Activated naive CD8-positive, alpha-beta T cell (primary cell): ENCODE measurements around the gene DTX3.

Source experiments
- H3K27ac Mint-ChIP-seq: one replicate; pipeline ENCODE4 v1.8.0; 2021; ENCODE audit warnings: mixed read lengths
- H3K27me3 Mint-ChIP-seq: one replicate; pipeline ENCODE4 v1.8.0; 2021; ENCODE audit warnings: mixed read lengths
- H3K36me3 Mint-ChIP-seq: one replicate; pipeline ENCODE4 v1.8.0; 2021; ENCODE audit warnings: mixed read lengths
- H3K4me1 Mint-ChIP-seq: one replicate; pipeline ENCODE4 v1.8.0; 2021; ENCODE audit warnings: low read depth, mixed read lengths
- H3K4me3 Mint-ChIP-seq: one replicate; pipeline ENCODE4 v1.8.0; 2021; ENCODE audit warnings: mild to moderate bottlenecking, mixed read lengths
- H3K9me3 Mint-ChIP-seq: one replicate; pipeline ENCODE4 v1.8.0; 2021; ENCODE audit warnings: low read depth, mixed read lengths

DTX3 gene

DNA sequence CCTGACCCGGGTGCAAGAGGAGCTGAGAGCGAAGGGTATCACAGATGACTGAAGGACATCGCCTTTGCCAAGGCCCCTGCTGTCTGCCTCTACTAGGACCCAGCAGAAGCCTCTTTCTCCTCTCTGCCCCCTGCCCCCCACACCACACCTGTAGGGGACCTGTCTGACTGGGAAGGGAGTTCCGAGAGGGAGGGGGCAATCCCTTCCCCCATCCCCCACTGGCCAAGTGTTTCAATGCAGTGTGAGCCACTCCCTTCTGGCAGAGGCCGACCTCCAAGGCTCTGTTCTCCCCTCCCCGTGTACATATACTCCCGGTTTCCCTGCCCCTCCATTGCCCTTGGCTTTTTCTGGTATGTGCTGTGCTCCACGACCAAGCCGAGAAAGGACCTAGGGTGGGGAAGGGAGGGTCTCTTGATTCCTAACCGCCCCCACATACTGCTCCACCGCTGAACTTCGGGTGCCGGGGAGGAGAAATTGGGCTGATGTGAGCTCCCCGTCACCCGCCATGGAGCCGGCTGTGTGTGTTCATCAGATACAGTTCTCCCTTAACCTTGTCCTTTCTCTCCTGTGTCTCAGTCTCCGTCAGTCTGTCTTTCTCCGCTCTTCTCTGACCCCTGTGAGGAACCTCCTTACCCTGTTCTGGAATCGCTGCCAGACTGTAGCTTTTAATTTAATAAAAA is 4.6 kb downstream of the DTX3 start:
- no peak overlapping the region for H3K27ac Mint-ChIP-seq
- peaks cover 24% of the 10 kb centered on the region for H3K4me1 Mint-ChIP-seq
- H3K36me3 Mint-ChIP-seq: no peaks in the 10 kb centered on the region
- no peak overlapping the region for H3K4me3 Mint-ChIP-seq
- no peaks in the 10 kb centered on the region for H3K27me3 Mint-ChIP-seq
- no peaks in the 10 kb centered on the region for H3K9me3 Mint-ChIP-seq

GRCh38 chr12:57609781-57610553 is 5.3 kb downstream of the DTX3 start:
- Mint-ChIP-seq H3K27me3 (no peaks in the 10 kb centered on the region), H3K4me3 (peak overlapping the region; percentile 81), H3K4me1 (peaks cover 21% of the 10 kb centered on the region), H3K27ac (no peak overlapping the region), H3K9me3 (no peaks in the 10 kb centered on the region), H3K36me3 (no peaks in the 10 kb centered on the region)

DNA sequence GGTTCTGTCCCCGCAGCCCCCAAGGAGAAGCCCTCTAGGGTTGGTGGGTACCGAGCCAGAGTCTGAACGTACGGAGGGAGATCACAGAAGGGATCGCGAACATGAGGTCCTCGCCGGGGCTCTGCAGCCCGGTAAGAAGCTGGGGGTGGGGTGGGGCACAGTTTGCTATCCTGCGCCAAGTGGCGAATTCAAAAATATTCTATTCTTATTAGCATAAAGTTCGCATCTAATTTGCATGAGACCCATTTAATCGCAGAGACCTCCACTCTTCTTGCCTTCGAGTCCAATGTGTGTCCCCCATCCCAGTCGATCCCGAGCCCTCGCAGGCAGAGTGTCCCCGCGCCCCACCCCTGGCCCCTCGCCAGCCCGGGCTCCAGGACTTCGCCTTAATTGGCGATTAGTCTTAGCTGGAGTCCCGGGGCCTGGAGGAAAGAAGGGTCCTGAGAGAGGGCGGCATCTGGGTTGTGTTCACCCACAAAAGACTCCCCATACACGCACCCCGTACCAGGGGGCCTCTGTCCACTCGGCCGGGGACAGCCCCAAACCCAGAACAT is 6.0 kb downstream of the DTX3 start:
- Mint-ChIP-seq H3K4me3 (peak overlapping the region; percentile 81), H3K4me1 (peaks cover 15% of the 10 kb centered on the region), H3K27me3 (no peaks in the 10 kb centered on the region), H3K9me3 (no peaks in the 10 kb centered on the region), H3K36me3 (no peaks in the 10 kb centered on the region), H3K27ac (no peak overlapping the region)

DNA sequence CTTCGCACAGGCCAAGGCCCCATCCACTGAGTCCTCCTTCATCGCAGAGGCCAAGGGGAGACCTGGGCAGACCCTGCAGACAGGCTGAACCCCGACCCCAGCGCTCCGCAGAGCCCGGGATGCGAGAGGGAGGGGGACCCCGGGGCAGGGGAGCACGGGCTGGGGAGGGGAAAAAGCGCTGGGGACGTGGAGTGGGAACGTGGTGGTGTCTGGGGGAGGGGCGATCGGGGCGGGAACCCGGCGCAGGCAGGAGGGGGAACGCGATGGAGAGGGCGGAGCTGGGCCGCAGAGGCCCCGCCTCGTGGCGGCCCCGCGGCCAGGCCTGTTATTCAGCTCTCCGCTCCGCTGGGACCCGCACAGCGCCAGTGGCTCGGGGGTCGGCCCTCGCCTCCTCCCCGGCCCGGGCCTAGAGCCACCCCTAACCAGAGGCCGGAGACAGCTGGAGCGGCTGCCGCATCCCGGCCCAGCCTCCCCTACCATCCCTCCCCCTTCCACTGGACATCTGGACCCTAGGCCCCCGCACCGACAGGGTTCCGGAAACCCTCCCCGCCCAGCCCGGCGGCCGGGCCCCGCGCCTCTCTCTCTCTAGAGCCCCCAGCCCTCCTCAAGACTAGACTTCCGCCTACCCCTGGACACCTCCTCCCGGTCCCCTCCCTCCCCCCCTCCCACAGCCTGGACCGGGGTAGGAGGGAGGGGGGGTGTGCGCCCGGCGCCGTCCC is 6.6 kb downstream of the DTX3 start, which contains the start of gene ARHGEF25:
TSS of gene ARHGEF25 (plus strand) at position 328 of the 719 bp plus-strand sequence. CDS start 460 bp downstream, outside the sequence.
- Mint-ChIP-seq H3K4me3 (peak within 1 kb of the TSS; percentile 81), H3K27ac (peak within 1 kb of the TSS; percentile 41), H3K4me1 (peaks cover 13% of the 10 kb centered on the region), H3K36me3 (no peaks in the 10 kb centered on the region), H3K9me3 (no peaks in the 10 kb centered on the region), H3K27me3 (peaks cover 4% of the 10 kb centered on the region)

DNA sequence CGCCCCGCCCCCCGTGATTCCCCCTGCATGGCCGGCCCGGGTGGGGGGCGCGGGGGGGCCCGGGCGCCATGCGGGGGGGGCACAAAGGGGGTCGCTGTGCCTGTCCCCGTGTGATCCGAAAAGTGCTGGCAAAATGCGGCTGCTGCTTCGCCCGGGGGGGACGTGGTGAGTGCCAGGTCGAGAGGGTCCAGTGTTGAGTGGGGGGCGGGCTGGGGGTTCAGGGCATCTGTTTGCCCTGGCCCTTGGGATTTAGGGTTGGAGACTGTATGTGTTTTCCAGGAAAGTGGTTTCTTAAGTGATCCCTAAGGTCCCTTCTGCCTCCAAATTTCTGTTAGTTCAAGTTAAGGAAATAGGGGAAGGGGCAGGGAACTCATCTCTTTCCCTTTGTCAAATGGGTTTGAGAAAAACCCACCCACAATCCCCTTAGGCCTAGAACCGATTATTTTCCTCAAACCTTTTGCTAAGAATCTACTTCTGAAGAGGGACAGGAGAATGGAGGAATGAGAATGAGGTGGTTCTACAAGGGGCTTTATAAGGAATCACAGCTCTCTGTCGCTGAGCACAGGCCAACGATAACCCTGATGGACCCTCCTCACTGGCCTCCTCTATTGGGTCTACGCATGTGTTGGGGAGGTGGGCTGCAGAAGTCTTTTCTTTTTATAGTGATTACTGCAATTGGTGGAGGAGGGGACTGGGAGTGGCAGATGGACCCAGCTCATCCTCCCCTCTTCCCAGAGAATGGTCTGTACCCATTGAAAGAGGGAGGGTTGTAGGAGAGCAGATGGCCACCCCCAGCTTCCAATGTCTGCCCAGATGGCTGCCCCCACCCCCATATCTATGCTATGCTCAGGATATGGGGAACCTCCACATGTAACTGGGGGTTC is 7.4 kb downstream of the DTX3 start:
- Mint-ChIP-seq H3K27me3 (peaks cover 4% of the 10 kb centered on the region), H3K4me1 (peaks cover 11% of the 10 kb centered on the region)

DNA sequence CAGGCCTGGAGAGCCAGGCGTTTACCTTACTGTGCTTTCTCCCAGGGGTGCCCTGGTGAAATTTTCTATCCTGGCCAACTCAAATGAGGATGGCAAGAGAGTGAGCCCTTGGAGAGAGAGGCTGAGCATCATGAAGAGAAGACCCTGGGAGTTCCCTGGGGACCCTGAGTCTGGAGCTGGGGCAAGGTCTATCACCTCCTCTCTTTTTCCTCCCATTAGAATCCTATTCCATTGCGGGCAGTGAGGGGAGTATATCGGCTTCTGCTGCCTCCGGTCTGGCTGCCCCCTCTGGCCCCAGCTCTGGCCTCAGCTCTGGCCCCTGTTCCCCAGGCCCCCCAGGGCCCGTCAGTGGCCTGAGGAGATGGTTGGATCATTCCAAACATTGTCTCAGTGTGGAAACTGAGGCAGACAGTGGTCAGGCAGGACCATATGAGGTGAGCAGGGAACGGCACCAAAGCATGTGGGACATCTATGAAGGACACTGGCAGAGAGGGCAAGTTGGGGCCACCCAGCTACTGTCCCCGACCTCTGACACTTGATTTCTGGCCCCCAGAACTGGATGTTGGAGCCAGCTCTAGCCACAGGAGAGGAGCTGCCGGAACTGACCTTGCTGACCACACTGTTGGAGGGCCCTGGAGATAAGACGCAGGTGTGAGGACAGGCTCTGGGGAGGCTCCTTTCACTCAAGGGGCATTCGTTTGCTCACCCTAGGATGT is 8.2 kb downstream of the DTX3 start:
- Mint-ChIP-seq H3K4me3 (no peak overlapping the region), H3K4me1 (peaks cover 11% of the 10 kb centered on the region), H3K36me3 (no peaks in the 10 kb centered on the region), H3K27ac (no peak overlapping the region), H3K9me3 (no peaks in the 10 kb centered on the region), H3K27me3 (peaks cover 11% of the 10 kb centered on the region)

More for the DNA sequence above, 7.4 kb downstream of the DTX3 start:
- Mint-ChIP-seq H3K36me3 (no peaks in the 10 kb centered on the region), H3K4me3 (peak overlapping the region; percentile 80), H3K9me3 (no peaks in the 10 kb centered on the region), H3K27ac (peak overlapping the region; percentile 41)

- Mint-ChIP-seq H3K27ac (no peak overlapping the region), H3K4me3 (no peak overlapping the region), H3K27me3 (peaks cover 14% of the 10 kb centered on the region), H3K9me3 (no peaks in the 10 kb centered on the region), H3K36me3 (no peaks in the 10 kb centered on the region), H3K4me1 (peaks cover 11% of the 10 kb centered on the region)
These were observed 8.9 kb downstream of the DTX3 start for GRCh38 chr12:57613427-57614109.

- Mint-ChIP-seq H3K27ac (no peak overlapping the region), H3K27me3 (peaks cover 20% of the 10 kb centered on the region), H3K4me3 (no peak overlapping the region), H3K4me1 (peaks cover 14% of the 10 kb centered on the region), H3K36me3 (no peaks in the 10 kb centered on the region), H3K9me3 (no peaks in the 10 kb centered on the region)
These were observed 9.7 kb downstream of the DTX3 start for GRCh38 chr12:57614178-57614947.

DNA sequence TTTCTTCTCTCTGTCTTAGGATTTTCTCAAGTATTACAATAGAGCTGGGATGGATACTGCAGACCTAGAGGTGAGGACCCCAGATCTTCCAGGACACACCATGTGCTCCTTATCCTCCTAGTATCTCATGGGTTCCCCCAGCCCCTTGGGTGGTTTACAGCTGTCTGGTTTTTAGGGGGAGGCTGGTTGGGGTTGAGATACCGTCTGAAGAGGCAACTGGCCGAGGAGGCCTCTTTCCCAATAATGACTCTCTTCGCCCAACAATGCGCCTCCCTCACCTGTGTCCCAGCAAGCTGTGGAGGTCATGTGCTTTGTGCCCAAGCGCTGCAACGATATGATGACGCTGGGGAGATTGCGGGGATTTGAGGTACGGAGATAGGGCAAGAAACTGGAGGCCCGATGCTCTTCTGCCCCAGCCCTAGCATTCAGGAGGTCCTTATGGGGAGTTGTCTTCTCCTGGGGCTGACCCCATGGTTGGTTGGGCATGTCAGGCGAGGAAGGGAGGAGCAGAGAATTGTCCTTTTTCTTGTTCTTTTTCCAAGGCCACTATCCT is 10.4 kb downstream of the DTX3 start:
- no peak overlapping the region for H3K27ac Mint-ChIP-seq
- H3K9me3 Mint-ChIP-seq: no peaks in the 10 kb centered on the region
- H3K27me3 Mint-ChIP-seq: peaks cover 22% of the 10 kb centered on the region
- no peak overlapping the region for H3K4me3 Mint-ChIP-seq
- H3K4me1 Mint-ChIP-seq: peaks cover 13% of the 10 kb centered on the region
- H3K36me3 Mint-ChIP-seq: no peaks in the 10 kb centered on the region

DNA sequence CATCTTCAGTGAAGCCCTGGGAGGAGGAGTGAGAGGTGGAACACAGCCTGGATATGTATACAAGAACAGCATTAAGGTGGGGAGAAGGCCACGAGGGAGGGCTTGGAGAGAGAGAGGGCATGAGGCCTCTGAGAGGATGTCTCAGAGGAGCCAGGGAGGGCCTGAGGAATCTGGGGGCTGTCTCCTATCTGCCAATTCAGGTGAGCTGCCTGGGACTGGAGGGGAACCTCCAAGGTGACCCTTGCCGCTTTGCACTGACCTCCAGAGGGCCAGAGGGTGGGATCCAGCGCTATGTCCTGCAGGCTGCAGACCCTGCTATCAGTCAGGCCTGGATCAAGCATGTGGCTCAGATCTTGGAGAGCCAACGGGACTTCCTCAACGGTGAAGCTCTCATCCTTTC is 11.0 kb downstream of the DTX3 start:
- peaks cover 28% of the 10 kb centered on the region for H3K27me3 Mint-ChIP-seq
- H3K4me3 Mint-ChIP-seq: no peak overlapping the region
- no peak overlapping the region for H3K27ac Mint-ChIP-seq
- H3K4me1 Mint-ChIP-seq: peaks cover 14% of the 10 kb centered on the region
- H3K9me3 Mint-ChIP-seq: no peaks in the 10 kb centered on the region
- no peaks in the 10 kb centered on the region for H3K36me3 Mint-ChIP-seq

DNA sequence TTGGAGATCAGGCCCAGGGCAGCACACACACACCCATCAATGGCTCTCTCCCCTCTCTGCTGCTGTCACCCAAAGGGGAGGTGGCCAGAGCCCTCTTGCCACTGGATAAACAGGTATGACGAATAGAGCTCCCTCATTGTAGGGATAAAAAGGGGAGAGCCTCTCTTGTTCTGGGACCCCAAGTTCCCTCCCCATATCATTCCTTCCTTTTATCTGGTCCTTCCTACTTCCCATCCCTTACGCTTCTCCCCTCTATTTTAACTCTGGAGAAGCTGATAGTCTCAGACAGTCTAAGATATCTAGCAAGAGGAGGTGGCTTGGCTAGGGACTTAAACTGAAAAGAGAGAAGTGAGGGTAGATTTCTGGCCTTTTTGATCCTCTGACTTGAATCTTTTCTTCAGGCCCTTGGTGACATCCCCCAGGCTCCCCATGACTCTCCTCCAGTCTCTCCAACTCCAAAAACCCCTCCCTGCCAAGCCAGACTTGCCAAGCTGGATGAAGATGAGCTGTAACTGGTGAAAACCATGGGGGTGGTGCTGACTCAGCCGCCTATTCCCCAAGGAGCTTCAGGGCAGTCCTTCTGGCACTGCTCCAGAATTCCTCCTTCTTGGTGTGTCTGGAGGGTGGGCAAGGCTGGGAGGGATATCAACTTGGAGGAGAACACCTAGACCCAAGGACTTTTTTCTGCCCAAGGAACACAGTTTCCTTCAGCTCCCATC is 11.9 kb downstream of the DTX3 start:
- Mint-ChIP-seq H3K4me3 (no peak overlapping the region), H3K36me3 (no peaks in the 10 kb centered on the region), H3K27ac (no peak overlapping the region), H3K27me3 (peaks cover 33% of the 10 kb centered on the region), H3K4me1 (peaks cover 18% of the 10 kb centered on the region), H3K9me3 (no peaks in the 10 kb centered on the region)

DNA sequence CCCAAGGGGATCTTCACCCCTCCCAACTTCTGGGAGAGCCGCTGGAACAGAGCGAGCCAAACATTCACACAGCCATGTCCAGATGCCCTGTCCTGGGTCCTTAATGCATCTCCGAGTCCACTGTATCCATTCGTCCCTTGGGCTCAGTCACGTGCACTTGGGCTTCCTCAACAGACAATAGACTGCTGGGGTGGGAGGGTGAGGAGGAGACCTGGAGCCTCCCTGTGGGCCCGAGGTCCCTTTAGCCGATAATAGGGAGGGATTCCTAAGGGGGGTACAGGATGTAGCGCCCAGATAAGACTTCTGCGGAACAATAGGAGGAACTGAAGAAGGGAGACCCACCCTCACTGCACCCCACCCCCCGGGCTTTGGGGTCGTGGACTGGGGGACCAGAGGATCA is 13.3 kb downstream of the DTX3 start:
- H3K27ac Mint-ChIP-seq: no peak overlapping the region
- H3K4me3 Mint-ChIP-seq: no peak overlapping the region
- peaks cover 3% of the 10 kb centered on the region for H3K36me3 Mint-ChIP-seq
- peaks cover 44% of the 10 kb centered on the region for H3K27me3 Mint-ChIP-seq
- no peaks in the 10 kb centered on the region for H3K9me3 Mint-ChIP-seq
- peaks cover 23% of the 10 kb centered on the region for H3K4me1 Mint-ChIP-seq
